ENCODE results near the gene MRPL51. TPM values are rescaled to one million over a fixed set of nuclear protein-coding genes. Genes with fewer than 3 reads are reported as not detected.
A peak's percentile ranks its signal among the peaks of the same experiment; 100 is the strongest.

MRPL51 gene
- total and polyA plus RNA-seq, 10 of the 15 experiments (the other 5 are each of a cell fraction or from before 2014, with no cell fraction given): 137 to 1,202 (median 267) TPM

DNA sequence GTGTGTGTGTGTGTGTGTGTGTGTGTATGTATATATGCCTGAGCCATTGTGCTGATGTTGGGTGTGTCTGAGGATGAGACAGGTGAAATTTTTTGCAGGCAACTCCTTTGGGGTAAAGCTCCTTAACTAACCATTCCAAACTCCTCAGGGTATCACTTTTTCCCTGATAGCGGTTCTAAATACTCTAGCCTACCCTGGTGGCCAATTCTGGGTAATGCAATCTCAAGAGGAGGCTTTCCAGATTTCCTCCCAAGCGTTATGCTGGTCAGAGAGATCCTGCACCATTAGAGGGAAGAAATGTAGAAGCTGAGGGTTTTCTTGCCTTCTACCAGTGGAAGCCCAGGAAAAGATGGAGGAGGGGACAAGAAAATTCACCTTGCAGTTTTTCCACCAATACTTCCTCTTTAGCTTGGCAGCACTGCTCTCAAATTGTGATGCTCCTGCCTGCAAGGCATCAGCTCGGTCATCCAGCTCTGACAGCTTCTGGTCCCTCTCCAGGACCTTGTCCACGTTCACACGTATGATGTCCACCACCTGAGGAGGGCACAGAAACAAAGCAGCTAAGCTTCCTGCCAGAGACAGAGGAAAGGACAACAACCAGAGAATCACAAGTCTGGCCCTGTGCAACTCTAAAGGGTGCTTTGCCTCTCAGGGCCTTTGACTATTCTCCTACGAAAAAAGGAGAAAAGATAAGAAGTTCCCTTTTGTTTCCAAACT is 27.4 kb downstream of the MRPL51 start (continued):
- no peak for TF ChIP-seq STAT3 (IDR thresholded peaks at IDR 0.05; ENCODE audit: low read depth, low read length)
- TF ChIP-seq YBX1 (IDR thresholded peaks at IDR 0.05): no peak
- no peak for TF ChIP-seq JUND (IDR thresholded peaks at IDR 0.05; ENCODE audit: low read depth, low read length)
- TF ChIP-seq EP300 (IDR thresholded peaks at IDR 0.05; ENCODE audit: borderline replicate concordance in 1 of 2, control insufficient read depth in 1 of 2, low read depth in 2 of 2, low read length in 2 of 2): no peak
- TF ChIP-seq, protein P1, sequence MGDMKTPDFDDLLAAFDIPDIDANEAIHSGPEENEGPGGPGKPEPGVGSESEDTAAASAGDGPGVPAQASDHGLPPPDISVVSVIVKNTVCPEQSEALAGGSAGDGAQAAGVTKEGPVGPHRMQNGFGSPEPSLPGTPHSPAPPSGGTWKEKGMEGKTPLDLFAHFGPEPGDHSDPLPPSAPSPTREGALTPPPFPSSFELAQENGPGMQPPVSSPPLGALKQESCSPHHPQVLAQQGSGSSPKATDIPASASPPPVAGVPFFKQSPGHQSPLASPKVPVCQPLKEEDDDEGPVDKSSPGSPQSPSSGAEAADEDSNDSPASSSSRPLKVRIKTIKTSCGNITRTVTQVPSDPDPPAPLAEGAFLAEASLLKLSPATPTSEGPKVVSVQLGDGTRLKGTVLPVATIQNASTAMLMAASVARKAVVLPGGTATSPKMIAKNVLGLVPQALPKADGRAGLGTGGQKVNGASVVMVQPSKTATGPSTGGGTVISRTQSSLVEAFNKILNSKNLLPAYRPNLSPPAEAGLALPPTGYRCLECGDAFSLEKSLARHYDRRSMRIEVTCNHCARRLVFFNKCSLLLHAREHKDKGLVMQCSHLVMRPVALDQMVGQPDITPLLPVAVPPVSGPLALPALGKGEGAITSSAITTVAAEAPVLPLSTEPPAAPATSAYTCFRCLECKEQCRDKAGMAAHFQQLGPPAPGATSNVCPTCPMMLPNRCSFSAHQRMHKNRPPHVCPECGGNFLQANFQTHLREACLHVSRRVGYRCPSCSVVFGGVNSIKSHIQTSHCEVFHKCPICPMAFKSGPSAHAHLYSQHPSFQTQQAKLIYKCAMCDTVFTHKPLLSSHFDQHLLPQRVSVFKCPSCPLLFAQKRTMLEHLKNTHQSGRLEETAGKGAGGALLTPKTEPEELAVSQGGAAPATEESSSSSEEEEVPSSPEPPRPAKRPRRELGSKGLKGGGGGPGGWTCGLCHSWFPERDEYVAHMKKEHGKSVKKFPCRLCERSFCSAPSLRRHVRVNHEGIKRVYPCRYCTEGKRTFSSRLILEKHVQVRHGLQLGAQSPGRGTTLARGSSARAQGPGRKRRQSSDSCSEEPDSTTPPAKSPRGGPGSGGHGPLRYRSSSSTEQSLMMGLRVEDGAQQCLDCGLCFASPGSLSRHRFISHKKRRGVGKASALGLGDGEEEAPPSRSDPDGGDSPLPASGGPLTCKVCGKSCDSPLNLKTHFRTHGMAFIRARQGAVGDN (IDR thresholded peaks at IDR 0.05): 0 out of 2 replicates have a peak, but pooled peaks have one; percentile 14
- no peak for TF ChIP-seq CHD2 (IDR thresholded peaks at IDR 0.05; ENCODE audit: borderline replicate concordance, low read depth, low read length)
- peak; percentile 74 for TF ChIP-seq ZNF24 (IDR thresholded peaks at IDR 0.05)
- no peak for TF ChIP-seq TBL1XR1 (IDR thresholded peaks at IDR 0.05; ENCODE audit: low read depth, low read length)
- peak; percentile 9 for TF ChIP-seq RELA (IDR thresholded peaks at IDR 0.05; ENCODE audit: borderline replicate concordance, partially characterized antibody)
- peak; percentile 6; the same call in 1 of the 2 replicates for TF ChIP-seq ZNF207 (IDR thresholded peaks at IDR 0.05; ENCODE audit: borderline replicate concordance)
- TF ChIP-seq, protein P2, sequence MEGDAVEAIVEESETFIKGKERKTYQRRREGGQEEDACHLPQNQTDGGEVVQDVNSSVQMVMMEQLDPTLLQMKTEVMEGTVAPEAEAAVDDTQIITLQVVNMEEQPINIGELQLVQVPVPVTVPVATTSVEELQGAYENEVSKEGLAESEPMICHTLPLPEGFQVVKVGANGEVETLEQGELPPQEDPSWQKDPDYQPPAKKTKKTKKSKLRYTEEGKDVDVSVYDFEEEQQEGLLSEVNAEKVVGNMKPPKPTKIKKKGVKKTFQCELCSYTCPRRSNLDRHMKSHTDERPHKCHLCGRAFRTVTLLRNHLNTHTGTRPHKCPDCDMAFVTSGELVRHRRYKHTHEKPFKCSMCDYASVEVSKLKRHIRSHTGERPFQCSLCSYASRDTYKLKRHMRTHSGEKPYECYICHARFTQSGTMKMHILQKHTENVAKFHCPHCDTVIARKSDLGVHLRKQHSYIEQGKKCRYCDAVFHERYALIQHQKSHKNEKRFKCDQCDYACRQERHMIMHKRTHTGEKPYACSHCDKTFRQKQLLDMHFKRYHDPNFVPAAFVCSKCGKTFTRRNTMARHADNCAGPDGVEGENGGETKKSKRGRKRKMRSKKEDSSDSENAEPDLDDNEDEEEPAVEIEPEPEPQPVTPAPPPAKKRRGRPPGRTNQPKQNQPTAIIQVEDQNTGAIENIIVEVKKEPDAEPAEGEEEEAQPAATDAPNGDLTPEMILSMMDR (IDR thresholded peaks at IDR 0.05 in 2 of 3, conservative IDR thresholded peaks at IDR 0.05 in 1 of 3; ENCODE audit: control insufficient read depth in 2 of 3, extremely low read depth in 1 of 3, insufficient read depth in 1 of 3, low read depth in 3 of 3, low read length in 3 of 3): peak; percentile 88 to 94 (median 93)
- TF ChIP-seq, protein P3, sequence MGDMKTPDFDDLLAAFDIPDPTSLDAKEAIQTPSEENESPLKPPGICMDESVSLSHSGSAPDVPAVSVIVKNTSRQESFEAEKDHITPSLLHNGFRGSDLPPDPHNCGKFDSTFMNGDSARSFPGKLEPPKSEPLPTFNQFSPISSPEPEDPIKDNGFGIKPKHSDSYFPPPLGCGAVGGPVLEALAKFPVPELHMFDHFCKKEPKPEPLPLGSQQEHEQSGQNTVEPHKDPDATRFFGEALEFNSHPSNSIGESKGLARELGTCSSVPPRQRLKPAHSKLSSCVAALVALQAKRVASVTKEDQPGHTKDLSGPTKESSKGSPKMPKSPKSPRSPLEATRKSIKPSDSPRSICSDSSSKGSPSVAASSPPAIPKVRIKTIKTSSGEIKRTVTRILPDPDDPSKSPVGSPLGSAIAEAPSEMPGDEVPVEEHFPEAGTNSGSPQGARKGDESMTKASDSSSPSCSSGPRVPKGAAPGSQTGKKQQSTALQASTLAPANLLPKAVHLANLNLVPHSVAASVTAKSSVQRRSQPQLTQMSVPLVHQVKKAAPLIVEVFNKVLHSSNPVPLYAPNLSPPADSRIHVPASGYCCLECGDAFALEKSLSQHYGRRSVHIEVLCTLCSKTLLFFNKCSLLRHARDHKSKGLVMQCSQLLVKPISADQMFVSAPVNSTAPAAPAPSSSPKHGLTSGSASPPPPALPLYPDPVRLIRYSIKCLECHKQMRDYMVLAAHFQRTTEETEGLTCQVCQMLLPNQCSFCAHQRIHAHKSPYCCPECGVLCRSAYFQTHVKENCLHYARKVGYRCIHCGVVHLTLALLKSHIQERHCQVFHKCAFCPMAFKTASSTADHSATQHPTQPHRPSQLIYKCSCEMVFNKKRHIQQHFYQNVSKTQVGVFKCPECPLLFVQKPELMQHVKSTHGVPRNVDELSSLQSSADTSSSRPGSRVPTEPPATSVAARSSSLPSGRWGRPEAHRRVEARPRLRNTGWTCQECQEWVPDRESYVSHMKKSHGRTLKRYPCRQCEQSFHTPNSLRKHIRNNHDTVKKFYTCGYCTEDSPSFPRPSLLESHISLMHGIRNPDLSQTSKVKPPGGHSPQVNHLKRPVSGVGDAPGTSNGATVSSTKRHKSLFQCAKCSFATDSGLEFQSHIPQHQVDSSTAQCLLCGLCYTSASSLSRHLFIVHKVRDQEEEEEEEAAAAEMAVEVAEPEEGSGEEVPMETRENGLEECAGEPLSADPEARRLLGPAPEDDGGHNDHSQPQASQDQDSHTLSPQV (IDR thresholded peaks at IDR 0.05): 0 out of 2 replicates have a peak, but pooled peaks have one; percentile 29
- no peak for TF ChIP-seq ESRRA (IDR thresholded peaks at IDR 0.05; ENCODE audit: low read length)
- TF ChIP-seq, protein P4, sequence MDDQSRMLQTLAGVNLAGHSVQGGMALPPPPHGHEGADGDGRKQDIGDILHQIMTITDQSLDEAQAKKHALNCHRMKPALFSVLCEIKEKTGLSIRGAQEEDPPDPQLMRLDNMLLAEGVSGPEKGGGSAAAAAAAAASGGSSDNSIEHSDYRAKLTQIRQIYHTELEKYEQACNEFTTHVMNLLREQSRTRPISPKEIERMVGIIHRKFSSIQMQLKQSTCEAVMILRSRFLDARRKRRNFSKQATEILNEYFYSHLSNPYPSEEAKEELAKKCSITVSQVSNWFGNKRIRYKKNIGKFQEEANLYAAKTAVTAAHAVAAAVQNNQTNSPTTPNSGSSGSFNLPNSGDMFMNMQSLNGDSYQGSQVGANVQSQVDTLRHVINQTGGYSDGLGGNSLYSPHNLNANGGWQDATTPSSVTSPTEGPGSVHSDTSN (IDR thresholded peaks at IDR 0.05; ENCODE audit: insufficient replicate concordance, low read depth, low read length): no peak
- no peak for TF ChIP-seq ASH2L (IDR thresholded peaks at IDR 0.05; ENCODE audit: borderline replicate concordance, low read depth)

Measured in GM12878 (cell line).